ENCODE measurements around the gene CDK17. TPM values are rescaled to one million over a fixed set of nuclear protein-coding genes. Genes with fewer than 3 reads are reported as not detected.

Gene CDK17
- 1 to 10 TPM; 6.3 to 6.5 TPM for polyA plus RNA-seq

DNA sequence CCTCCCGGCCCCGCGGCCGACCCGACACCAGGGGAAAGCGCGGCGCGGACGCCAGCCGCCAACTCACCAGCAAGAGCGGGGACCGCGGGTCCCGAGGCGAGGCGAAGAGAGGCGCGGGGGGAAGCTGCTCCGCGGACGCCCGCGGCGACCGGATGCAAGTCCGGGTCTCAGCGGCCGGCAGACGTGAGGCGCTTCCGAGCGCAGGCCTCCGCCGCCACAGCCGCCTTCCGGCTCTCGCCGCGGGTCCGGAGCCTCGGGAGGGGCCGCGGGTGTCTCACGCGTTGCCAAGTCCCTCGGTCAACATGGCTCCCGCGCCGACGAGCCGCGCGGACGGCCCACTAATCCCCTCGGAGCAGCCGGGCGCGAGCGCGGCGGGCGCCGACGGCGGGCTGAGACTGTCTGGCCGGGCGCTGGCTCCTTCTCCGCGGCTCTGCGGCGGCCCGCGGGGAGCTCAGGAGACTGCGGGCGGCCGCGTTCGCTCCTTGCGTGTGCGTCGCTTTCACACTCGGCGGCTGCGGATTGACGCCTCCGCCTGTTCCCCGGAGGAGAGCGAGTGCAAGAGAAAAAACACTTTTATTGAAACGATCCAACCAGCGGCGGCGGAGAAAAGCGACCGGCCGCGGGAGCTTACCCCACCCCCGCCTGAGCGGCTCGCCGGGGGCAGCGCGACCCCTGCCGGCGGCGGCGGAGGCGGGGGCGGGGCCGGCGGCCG, at the start of gene CDK17:
Gene CDK17, minus strand, starts transcription at position 521 of the 712 bp plus-strand sequence. CDS start 65,603 bp downstream, outside the sequence.
- Histone ChIP-seq H3K27ac (ENCODE audit: low read depth in 2 of 2, low read length in 1 of 2) (peak within 1 kb of the TSS; percentile 98 to 100), H3K9me3 (ENCODE audit: control insufficient read depth in 2 of 2, insufficient read depth in 1 of 2, low read depth in 1 of 2, low read length in 1 of 2) (no peaks in the 10 kb centered on the region), H3K4me3 (ENCODE audit: low read depth in 1 of 2, low read length in 2 of 2) (peak within 1 kb of the TSS; percentile 82 to 100), H3K36me3 (ENCODE audit: control insufficient read depth in 2 of 2, insufficient read depth in 2 of 2, low read length in 1 of 2) (no peaks in the 10 kb centered on the region), H3K27me3 (ENCODE audit: control insufficient read depth in 1 of 2, insufficient read depth in 2 of 2, low read length in 2 of 2) (no peaks in the 10 kb centered on the region), H3K4me1 (ENCODE audit: control insufficient read depth in 2 of 2, insufficient read depth in 2 of 2, low read length in 1 of 2) (no peaks in the 10 kb centered on the region)
- WGBS, 2 donors, result 1% methylated on average over 87 to 112 of the region's 112 CpGs

DNA sequence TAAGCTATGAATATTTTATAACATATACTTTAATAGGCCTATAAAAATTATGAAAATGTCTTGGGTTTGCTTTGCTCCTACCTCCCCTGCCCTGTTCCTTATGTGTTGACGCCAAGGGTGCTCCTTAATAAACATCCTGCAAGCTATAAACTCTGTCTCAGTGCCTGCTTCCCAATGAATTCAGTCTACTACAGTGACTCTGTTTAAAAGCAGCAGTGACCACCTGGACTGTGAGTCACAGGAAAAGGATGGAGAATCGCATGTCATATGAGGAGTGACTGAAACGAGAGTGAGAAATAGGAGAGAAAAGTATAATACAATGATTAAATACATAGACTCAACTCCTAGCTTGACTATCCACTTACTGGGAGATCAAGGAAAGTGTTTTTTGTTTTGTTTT, 48.1 kb upstream of the CDK17 start:
- H3K4me3 ChIP-seq (ENCODE audit: low read depth in 1 of 2, low read length in 2 of 2), result no peak overlapping the region

DNA sequence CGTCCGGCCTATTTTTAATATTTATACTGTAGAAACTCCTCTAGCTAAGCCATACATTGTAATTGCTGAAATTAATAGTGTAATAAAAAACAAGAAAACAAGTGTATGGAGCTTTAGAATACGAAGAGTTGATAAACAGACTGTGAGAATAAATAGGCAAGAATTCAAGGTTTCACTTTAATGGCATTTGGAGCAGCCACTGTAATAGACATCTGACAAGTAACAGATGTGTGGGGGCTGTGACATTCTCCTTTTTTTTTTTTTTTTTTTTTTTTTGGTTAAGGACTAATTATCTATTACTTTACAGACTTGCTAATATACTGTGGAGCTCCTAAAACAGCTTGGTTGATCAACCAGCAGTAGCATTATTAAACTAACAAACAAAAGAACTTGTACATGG, 47.0 kb upstream of the CDK17 start:
- WGBS, 2 donors, result 95 to 96% methylated on average over 3 of the region's 3 CpGs
- Histone ChIP-seq H3K27me3 (ENCODE audit: control insufficient read depth in 1 of 2, insufficient read depth in 2 of 2, low read length in 2 of 2) (no peaks in the 10 kb centered on the region), H3K4me3 (ENCODE audit: low read depth in 1 of 2, low read length in 2 of 2) (no peak overlapping the region), H3K27ac (ENCODE audit: low read depth in 2 of 2, low read length in 1 of 2) (no peak overlapping the region), H3K4me1 (ENCODE audit: control insufficient read depth in 2 of 2, insufficient read depth in 2 of 2, low read length in 1 of 2) (no peaks in the 10 kb centered on the region), H3K9me3 (ENCODE audit: control insufficient read depth in 2 of 2, insufficient read depth in 1 of 2, low read depth in 1 of 2, low read length in 1 of 2) (no peaks in the 10 kb centered on the region), H3K36me3 (ENCODE audit: control insufficient read depth in 2 of 2, insufficient read depth in 2 of 2, low read length in 1 of 2) (no peaks in the 10 kb centered on the region)

More for the DNA sequence above, 48.1 kb upstream of the CDK17 start:
- 85 to 94% methylated on average over 3 of the region's 3 CpGs for WGBS, 2 donors
- no peaks in the 10 kb centered on the region for H3K27me3 ChIP-seq (ENCODE audit: control insufficient read depth in 1 of 2, insufficient read depth in 2 of 2, low read length in 2 of 2)
- no peaks in the 10 kb centered on the region for H3K36me3 ChIP-seq (ENCODE audit: control insufficient read depth in 2 of 2, insufficient read depth in 2 of 2, low read length in 1 of 2)
- no peak overlapping the region for H3K27ac ChIP-seq (ENCODE audit: low read depth in 2 of 2, low read length in 1 of 2)
- H3K9me3 ChIP-seq (ENCODE audit: control insufficient read depth in 2 of 2, insufficient read depth in 1 of 2, low read depth in 1 of 2, low read length in 1 of 2), result no peaks in the 10 kb centered on the region
- no peaks in the 10 kb centered on the region for H3K4me1 ChIP-seq (ENCODE audit: control insufficient read depth in 2 of 2, insufficient read depth in 2 of 2, low read length in 1 of 2)

DNA sequence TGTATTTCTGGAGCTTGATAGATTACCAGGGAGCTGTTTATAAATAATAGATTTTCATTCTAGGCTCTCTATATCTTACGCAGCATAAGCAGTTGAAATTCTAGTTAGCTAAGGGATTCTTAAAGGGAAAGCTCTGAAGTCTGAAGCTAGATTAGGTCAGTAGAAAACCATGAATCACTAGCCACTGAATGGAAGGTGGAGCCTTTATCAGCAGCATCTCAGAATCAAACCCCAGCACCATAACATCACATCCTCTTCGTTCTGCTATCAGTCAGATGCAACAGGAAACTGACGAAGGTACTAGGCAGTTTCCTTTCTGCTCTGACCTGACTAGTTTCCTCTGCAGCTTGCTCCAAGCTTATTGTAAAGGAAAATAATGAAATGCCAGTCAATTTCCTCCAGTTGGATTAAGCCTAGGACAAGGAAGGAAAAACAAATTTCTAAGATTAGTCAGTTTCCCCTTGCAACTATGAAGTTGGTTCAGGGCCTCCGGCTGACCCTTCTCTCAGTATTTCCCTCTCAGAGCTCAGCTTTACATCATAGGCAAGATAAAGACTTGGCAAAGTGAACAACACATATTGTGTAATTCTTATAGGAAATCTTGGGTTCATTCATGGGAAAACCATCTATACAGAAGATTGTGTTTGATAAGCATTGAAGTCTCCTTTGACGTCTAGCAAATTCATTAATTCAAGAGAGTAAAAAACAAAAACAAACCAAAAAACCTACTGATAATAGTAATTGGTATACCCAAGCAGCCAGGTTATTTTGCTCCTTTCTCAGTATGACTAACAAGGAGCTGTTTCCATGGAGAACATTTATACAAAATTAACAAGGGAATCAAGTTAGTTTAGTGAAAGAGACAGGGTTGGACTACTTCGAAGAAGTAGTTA, 45.7 kb upstream of the CDK17 start:
- Histone ChIP-seq H3K4me1 (ENCODE audit: control insufficient read depth in 2 of 2, insufficient read depth in 2 of 2, low read length in 1 of 2) (no peaks in the 10 kb centered on the region), H3K36me3 (ENCODE audit: control insufficient read depth in 2 of 2, insufficient read depth in 2 of 2, low read length in 1 of 2) (no peaks in the 10 kb centered on the region), H3K27me3 (ENCODE audit: control insufficient read depth in 1 of 2, insufficient read depth in 2 of 2, low read length in 2 of 2) (no peaks in the 10 kb centered on the region), H3K4me3 (ENCODE audit: low read depth in 1 of 2, low read length in 2 of 2) (no peak overlapping the region), H3K27ac (ENCODE audit: low read depth in 2 of 2, low read length in 1 of 2) (peak overlapping the region; percentile 31 to 34), H3K9me3 (ENCODE audit: control insufficient read depth in 2 of 2, insufficient read depth in 1 of 2, low read depth in 1 of 2, low read length in 1 of 2) (no peaks in the 10 kb centered on the region)
- 54 to 60% methylated on average over 6 of the region's 6 CpGs for WGBS, 2 donors

DNA sequence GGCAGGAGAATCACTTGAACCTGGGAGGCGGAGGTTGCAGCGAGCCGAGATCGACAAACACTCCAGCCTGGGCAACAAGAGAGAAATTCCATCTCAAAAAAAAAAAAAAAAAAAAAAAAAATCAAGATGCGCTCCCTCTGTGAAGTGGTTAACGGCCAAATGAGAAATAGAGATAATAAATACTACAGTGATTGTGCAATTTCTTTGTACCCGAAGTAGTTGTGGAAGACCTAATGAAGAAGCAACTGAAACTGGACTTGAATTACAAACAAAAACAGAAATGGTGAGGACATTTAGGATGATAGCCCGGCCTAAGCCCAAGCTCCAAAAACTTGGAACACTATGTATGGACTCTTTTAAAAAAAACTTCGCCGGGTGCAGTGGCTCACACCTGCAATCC, 44.2 kb upstream of the CDK17 start:
- H3K27ac ChIP-seq (ENCODE audit: low read depth in 2 of 2, low read length in 1 of 2), result no peak overlapping the region
- no peak overlapping the region for H3K4me3 ChIP-seq (ENCODE audit: low read depth in 1 of 2, low read length in 2 of 2)
- 96% methylated on average over 10 of the region's 10 CpGs for WGBS, 2 donors
- H3K4me1 ChIP-seq (ENCODE audit: control insufficient read depth in 2 of 2, insufficient read depth in 2 of 2, low read length in 1 of 2), result no peaks in the 10 kb centered on the region
- no peaks in the 10 kb centered on the region for H3K9me3 ChIP-seq (ENCODE audit: control insufficient read depth in 2 of 2, insufficient read depth in 1 of 2, low read depth in 1 of 2, low read length in 1 of 2)
- no peaks in the 10 kb centered on the region for H3K36me3 ChIP-seq (ENCODE audit: control insufficient read depth in 2 of 2, insufficient read depth in 2 of 2, low read length in 1 of 2)
- H3K27me3 ChIP-seq (ENCODE audit: control insufficient read depth in 1 of 2, insufficient read depth in 2 of 2, low read length in 2 of 2), result no peaks in the 10 kb centered on the region

DNA sequence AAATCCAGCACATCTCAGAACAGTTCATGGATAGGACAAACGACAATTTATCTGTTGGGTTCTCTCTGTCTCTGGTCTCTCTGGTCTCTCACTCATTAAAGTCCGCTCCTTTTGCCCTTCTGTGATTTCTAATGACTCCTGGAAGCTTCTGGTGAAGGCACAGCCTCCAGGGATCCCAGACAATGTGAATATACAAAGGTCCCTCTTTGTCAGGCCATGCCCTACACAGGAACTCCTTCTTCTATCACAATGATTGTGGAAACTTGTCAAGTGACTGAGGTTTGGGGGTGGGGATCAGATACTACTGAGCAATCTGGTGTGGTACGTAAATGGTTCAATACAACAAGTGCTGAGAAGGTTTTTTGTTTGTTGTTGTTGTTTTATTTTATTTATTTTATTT, 42.7 kb upstream of the CDK17 start:
- Histone ChIP-seq H3K4me1 (ENCODE audit: control insufficient read depth in 2 of 2, insufficient read depth in 2 of 2, low read length in 1 of 2) (no peaks in the 10 kb centered on the region), H3K4me3 (ENCODE audit: low read depth in 1 of 2, low read length in 2 of 2) (no peak overlapping the region), H3K9me3 (ENCODE audit: control insufficient read depth in 2 of 2, insufficient read depth in 1 of 2, low read depth in 1 of 2, low read length in 1 of 2) (no peaks in the 10 kb centered on the region), H3K36me3 (ENCODE audit: control insufficient read depth in 2 of 2, insufficient read depth in 2 of 2, low read length in 1 of 2) (no peaks in the 10 kb centered on the region), H3K27ac (ENCODE audit: low read depth in 2 of 2, low read length in 1 of 2) (no peak overlapping the region), H3K27me3 (ENCODE audit: control insufficient read depth in 1 of 2, insufficient read depth in 2 of 2, low read length in 2 of 2) (no peaks in the 10 kb centered on the region)
- 91 to 94% methylated on average over 3 of the region's 3 CpGs for WGBS, 2 donors

DNA sequence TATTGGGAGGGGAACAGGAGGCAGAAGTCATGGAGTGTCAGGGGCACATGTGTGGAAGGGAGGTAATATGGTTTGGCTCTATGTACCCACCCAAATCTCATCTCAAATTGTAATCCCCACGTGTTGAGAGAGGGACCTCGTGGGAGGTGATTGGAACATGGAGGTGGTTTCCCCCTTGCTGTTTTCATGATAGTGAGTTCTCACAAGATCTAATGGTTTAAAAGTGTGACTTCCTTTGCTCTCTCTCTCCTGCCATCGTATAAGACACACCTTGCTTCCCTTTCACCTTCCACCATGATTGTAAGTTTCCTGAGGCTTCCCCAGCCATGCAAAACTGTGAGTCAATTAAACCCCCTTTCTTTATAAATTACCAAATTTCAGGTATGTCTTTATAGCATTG, 41.6 kb upstream of the CDK17 start:
- Histone ChIP-seq H3K9me3 (ENCODE audit: control insufficient read depth in 2 of 2, insufficient read depth in 1 of 2, low read depth in 1 of 2, low read length in 1 of 2) (no peaks in the 10 kb centered on the region), H3K27me3 (ENCODE audit: control insufficient read depth in 1 of 2, insufficient read depth in 2 of 2, low read length in 2 of 2) (no peaks in the 10 kb centered on the region), H3K36me3 (ENCODE audit: control insufficient read depth in 2 of 2, insufficient read depth in 2 of 2, low read length in 1 of 2) (no peaks in the 10 kb centered on the region), H3K27ac (ENCODE audit: low read depth in 2 of 2, low read length in 1 of 2) (no peak overlapping the region), H3K4me3 (ENCODE audit: low read depth in 1 of 2, low read length in 2 of 2) (no peak overlapping the region), H3K4me1 (ENCODE audit: control insufficient read depth in 2 of 2, insufficient read depth in 2 of 2, low read length in 1 of 2) (no peaks in the 10 kb centered on the region)
- WGBS, 2 donors, result 56 to 68% methylated on average over 3 of the region's 3 CpGs

DNA sequence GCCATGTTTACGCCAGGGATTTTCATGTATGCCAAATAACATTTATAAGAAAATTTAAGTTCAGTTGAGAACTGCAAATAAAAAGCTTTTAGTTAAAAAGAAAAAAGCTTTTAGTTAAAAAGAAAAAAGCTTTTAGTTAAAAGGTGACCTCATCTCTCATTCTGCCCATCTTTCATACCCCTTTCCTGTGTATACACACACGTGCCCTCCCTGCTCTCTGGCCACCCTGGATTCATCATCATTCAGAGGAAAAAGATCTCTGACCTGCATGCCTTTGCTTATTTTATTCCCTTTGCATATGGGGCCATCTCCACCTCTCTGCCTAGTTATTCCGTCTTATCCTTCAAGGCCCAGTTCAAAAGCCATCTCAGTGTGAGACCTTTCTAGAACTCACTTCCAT, 38.1 kb upstream of the CDK17 start:
- Histone ChIP-seq H3K4me3 (ENCODE audit: low read depth in 1 of 2, low read length in 2 of 2) (no peak overlapping the region), H3K27me3 (ENCODE audit: control insufficient read depth in 1 of 2, insufficient read depth in 2 of 2, low read length in 2 of 2) (no peaks in the 10 kb centered on the region), H3K27ac (ENCODE audit: low read depth in 2 of 2, low read length in 1 of 2) (no peak overlapping the region), H3K4me1 (ENCODE audit: control insufficient read depth in 2 of 2, insufficient read depth in 2 of 2, low read length in 1 of 2) (no peaks in the 10 kb centered on the region), H3K36me3 (ENCODE audit: control insufficient read depth in 2 of 2, insufficient read depth in 2 of 2, low read length in 1 of 2) (no peaks in the 10 kb centered on the region), H3K9me3 (ENCODE audit: control insufficient read depth in 2 of 2, insufficient read depth in 1 of 2, low read depth in 1 of 2, low read length in 1 of 2) (no peaks in the 10 kb centered on the region)
- 75 to 83% methylated on average over 3 of the region's 3 CpGs for WGBS, 2 donors

DNA sequence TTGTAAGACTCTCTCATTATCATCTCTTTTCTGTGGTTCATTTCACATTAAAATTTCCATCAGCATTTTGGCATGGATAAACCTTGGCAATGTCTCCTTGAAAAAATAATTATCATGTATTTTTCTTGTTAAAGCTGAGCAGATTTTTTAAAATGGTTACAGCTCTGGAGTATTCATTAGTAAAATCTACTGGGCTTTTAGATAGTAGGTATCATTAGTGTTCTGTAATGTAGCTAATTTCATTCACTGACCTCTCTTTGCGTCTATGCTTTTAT, 36.9 kb upstream of the CDK17 start:
- 71 to 88% methylated on average over 1 of the region's 1 CpG for WGBS, 2 donors

More for the DNA sequence above, 36.9 kb upstream of the CDK17 start:
- Histone ChIP-seq H3K27me3 (ENCODE audit: control insufficient read depth in 1 of 2, insufficient read depth in 2 of 2, low read length in 2 of 2) (no peaks in the 10 kb centered on the region), H3K27ac (ENCODE audit: low read depth in 2 of 2, low read length in 1 of 2) (no peak overlapping the region), H3K4me1 (ENCODE audit: control insufficient read depth in 2 of 2, insufficient read depth in 2 of 2, low read length in 1 of 2) (no peaks in the 10 kb centered on the region), H3K4me3 (ENCODE audit: low read depth in 1 of 2, low read length in 2 of 2) (no peak overlapping the region), H3K36me3 (ENCODE audit: control insufficient read depth in 2 of 2, insufficient read depth in 2 of 2, low read length in 1 of 2) (no peaks in the 10 kb centered on the region), H3K9me3 (ENCODE audit: control insufficient read depth in 2 of 2, insufficient read depth in 1 of 2, low read depth in 1 of 2, low read length in 1 of 2) (no peaks in the 10 kb centered on the region)

Measured in esophagus (tissue), 2 donors.